Measurements from ENCODE around the gene RNF225.

Gene RNF225

GRCh38 chr19:58439576-58440554 is 44.4 kb downstream of the RNF225 start, which contains the start of gene ZNF132:
Gene ZNF132, minus strand, starts transcription at chr19:58440153. Its CDS starts 332 bp downstream, at chr19:58439821.
- TF ChIP-seq REST (IDR thresholded peaks at IDR 0.05; ENCODE audit: insufficient read depth in 1 of 2, low read depth in 2 of 2, low read length in 2 of 2) (no peak), FOXP2 (optimal IDR thresholded peaks at IDR 0.05; ENCODE audit: borderline replicate concordance, extremely low read depth, extremely low read length, insufficient read depth) (peak; percentile 28), TAF1 (IDR thresholded peaks at IDR 0.05; ENCODE audit: borderline replicate concordance, insufficient read depth, low read length) (peak; percentile 80; the same call in 1 of the 2 replicates), POLR2AphosphoS5 (IDR thresholded peaks at IDR 0.05; ENCODE audit: low read depth, low read length) (peak; percentile 75), SIN3A (IDR thresholded peaks at IDR 0.05; ENCODE audit: borderline replicate concordance, insufficient read depth, low read length) (no peak)

- TF ChIP-seq REST (IDR thresholded peaks at IDR 0.05; ENCODE audit: insufficient read depth in 1 of 2, low read depth in 2 of 2, low read length in 2 of 2) (no peak), SIN3A (IDR thresholded peaks at IDR 0.05; ENCODE audit: borderline replicate concordance, insufficient read depth, low read length) (no peak), FOXP2 (optimal IDR thresholded peaks at IDR 0.05; ENCODE audit: borderline replicate concordance, extremely low read depth, extremely low read length, insufficient read depth) (no peak), POLR2AphosphoS5 (IDR thresholded peaks at IDR 0.05; ENCODE audit: low read depth, low read length) (no peak), TAF1 (IDR thresholded peaks at IDR 0.05; ENCODE audit: borderline replicate concordance, insufficient read depth, low read length) (no peak)
These were observed 45.1 kb downstream of the RNF225 start for GRCh38 chr19:58440556-58440955.

Measured in PFSK-1 (cell line).